Retina (tissue), 1 donor: ENCODE results near the gene LTO1.

Source experiments
- DNase-seq: peaks from one replicate; pipeline ENCODE4 v3.0.0-alpha.2; 2016

LTO1 gene

GRCh38 chr11:69674886-69675714 is at the start of gene LTO1:
Gene LTO1, minus strand, starts transcription at chr11:69675353. Its CDS starts 114 bp downstream, at chr11:69675239.
- peak; percentile 99 for DNase-seq

- DNase-seq = no peak
These were observed 46.6 kb upstream of the LTO1 start for GRCh38 chr11:69721745-69722144.

GRCh38 chr11:69721106-69721505 is 46.0 kb upstream of the LTO1 start:
- no peak for DNase-seq

GRCh38 chr11:69718912-69719311 is 43.8 kb upstream of the LTO1 start:
- DNase-seq = no peak

GRCh38 chr11:69718147-69718546 is 43.0 kb upstream of the LTO1 start:
- DNase-seq = peak; percentile 87

- no peak for DNase-seq
These were observed 42.0 kb upstream of the LTO1 start for GRCh38 chr11:69716891-69717747.

GRCh38 chr11:69716099-69716498 is 40.9 kb upstream of the LTO1 start:
- peak; percentile 24 for DNase-seq

GRCh38 chr11:69715446-69715845 is 40.3 kb upstream of the LTO1 start:
- no peak for DNase-seq

GRCh38 chr11:69711822-69712801 is 37.0 kb upstream of the LTO1 start:
- DNase-seq = peak; percentile 32

GRCh38 chr11:69708736-69709401 is 33.7 kb upstream of the LTO1 start:
- DNase-seq = peak; percentile 37

GRCh38 chr11:69707176-69707575 is 32.0 kb upstream of the LTO1 start:
- no peak for DNase-seq

- DNase-seq = no peak
These were observed 31.0 kb upstream of the LTO1 start for GRCh38 chr11:69705901-69706787.

- peak; percentile 87 for DNase-seq
These were observed 30.2 kb upstream of the LTO1 start for GRCh38 chr11:69705351-69705811.

GRCh38 chr11:69704508-69705253 is 29.5 kb upstream of the LTO1 start:
- peak; percentile 92 for DNase-seq

GRCh38 chr11:69703768-69704507 is 28.8 kb upstream of the LTO1 start, which contains the start of gene FGF19:
Gene FGF19, minus strand, starts transcription at chr11:69704022. Its CDS starts 146 bp downstream, at chr11:69703876.
- DNase-seq = peak; percentile 71

- DNase-seq = no peak
These were observed 28.3 kb upstream of the LTO1 start for GRCh38 chr11:69703453-69703767.

GRCh38 chr11:69702769-69703452 is 27.8 kb upstream of the LTO1 start:
- DNase-seq = peak; percentile 69

- DNase-seq = peak; percentile 80
These were observed 27.1 kb upstream of the LTO1 start for GRCh38 chr11:69702239-69702691.
